ENCODE data around the gene MARCHF2. TPM values are rescaled to one million over a fixed set of nuclear protein-coding genes. Genes with fewer than 3 reads are reported as not detected.

Gene MARCHF2
- total and polyA plus RNA-seq, 12 donors = 49.2 to 104 (median 84.5) TPM

DNA sequence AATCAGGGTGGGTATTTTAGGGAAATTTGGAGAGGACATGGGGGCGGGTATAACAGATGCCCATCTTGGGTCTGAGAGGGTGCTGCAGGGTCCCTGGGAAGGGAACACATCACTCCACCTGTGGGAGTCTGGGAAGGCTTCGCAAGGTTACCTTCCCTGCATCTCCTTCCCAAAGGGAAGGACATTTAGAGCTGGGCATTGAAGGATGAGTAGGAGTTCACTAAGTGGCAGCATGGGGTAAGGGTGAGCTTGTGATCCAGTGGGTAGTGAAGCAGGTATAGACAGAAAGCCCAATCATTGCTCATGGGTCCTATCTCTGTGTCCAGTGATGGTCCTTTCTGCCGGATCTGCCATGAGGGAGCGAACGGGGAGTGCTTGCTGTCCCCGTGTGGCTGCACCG lies 13.2 kb downstream of the MARCHF2 start:
- intact Hi-C loops (cut with DNase I) = no loop called here
- H3K9me3 ChIP-seq = no peaks in the 10 kb centered on the region
- no peak for ATAC-seq

DNA sequence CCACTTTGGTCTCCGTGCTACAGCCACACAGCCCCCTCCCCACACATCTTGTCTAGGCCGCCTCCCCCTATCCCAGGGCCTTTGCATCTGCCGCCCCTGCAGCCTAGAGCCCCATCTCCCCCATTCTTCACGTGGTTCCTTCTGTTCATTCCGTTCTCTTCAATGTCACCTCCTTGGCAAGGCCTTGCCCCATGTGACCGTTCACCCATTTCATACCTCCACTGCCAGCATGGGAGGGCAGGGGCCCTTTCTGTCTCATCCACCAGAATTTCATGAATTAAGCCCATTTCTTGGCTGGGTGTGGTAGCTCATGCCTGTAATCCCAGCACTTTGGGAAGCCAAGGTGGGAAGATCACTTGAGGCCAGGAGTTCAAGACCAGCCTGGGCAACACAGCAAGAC lies 15.9 kb downstream of the MARCHF2 start:
- DNase-seq = no peak
- ATAC-seq = no peak
- Histone ChIP-seq H3K36me3 (peaks cover 0 to 82% (median 13%) of the 10 kb centered on the region in 9 donors), H3K4me3 (no peak overlapping the region), H3K27me3 (no peaks in the 10 kb centered on the region), H3K9me3 (no peaks in the 10 kb centered on the region), H3K27ac (no peak overlapping the region), H3K4me1 (peaks cover 9 to 21% (median 14%) of the 10 kb centered on the region in 9 donors)
- intact Hi-C loops (cut with DNase I) = no loop called here
- WGBS, 2 donors = 87 to 89% methylated on average over 6 of the region's 6 CpGs
- TF ChIP-seq, protein P1, sequence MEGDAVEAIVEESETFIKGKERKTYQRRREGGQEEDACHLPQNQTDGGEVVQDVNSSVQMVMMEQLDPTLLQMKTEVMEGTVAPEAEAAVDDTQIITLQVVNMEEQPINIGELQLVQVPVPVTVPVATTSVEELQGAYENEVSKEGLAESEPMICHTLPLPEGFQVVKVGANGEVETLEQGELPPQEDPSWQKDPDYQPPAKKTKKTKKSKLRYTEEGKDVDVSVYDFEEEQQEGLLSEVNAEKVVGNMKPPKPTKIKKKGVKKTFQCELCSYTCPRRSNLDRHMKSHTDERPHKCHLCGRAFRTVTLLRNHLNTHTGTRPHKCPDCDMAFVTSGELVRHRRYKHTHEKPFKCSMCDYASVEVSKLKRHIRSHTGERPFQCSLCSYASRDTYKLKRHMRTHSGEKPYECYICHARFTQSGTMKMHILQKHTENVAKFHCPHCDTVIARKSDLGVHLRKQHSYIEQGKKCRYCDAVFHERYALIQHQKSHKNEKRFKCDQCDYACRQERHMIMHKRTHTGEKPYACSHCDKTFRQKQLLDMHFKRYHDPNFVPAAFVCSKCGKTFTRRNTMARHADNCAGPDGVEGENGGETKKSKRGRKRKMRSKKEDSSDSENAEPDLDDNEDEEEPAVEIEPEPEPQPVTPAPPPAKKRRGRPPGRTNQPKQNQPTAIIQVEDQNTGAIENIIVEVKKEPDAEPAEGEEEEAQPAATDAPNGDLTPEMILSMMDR (IDR thresholded peaks at IDR 0.05) = no peak

More for the DNA sequence above, 13.2 kb downstream of the MARCHF2 start:
- no peak for DNase-seq
- Histone ChIP-seq H3K27me3 (no peaks in the 10 kb centered on the region), H3K27ac (no peak overlapping the region), H3K4me1 (peaks cover 10 to 27% (median 20%) of the 10 kb centered on the region in 9 donors), H3K36me3 (peaks cover 0 to 80% (median 16%) of the 10 kb centered on the region in 9 donors), H3K4me3 (no peak overlapping the region)
- TF ChIP-seq, protein P1 (IDR thresholded peaks at IDR 0.05) = no peak
- 95 to 96% methylated on average over 7 of the region's 7 CpGs for WGBS, 2 donors

DNA sequence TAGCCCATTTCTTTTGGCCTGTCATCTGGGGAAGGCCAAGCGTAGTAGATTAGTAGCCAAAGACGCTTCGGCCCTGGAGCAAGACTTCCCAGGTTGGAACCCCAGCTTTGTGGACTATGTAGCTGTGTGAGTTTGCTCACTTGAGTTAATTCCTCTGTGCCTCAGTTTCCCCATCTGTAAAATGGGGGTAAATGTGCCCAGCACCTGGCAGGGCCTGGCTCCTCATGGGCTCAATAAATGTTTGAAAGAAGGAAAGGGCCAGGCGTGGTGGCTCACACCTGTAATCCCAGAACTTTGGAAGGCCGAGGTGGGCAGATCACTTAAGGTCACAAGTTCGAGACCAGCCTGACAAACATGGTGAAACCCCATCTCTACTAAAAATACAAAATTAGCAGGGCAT lies 16.7 kb downstream of the MARCHF2 start:
- Histone ChIP-seq H3K36me3 (peaks cover 0 to 81% (median 13%) of the 10 kb centered on the region in 9 donors), H3K27me3 (no peaks in the 10 kb centered on the region), H3K9me3 (no peaks in the 10 kb centered on the region), H3K27ac (no peak overlapping the region), H3K4me1 (peaks cover 1 to 20% (median 7%) of the 10 kb centered on the region in 9 donors), H3K4me3 (no peak overlapping the region)
- ATAC-seq (no peak), DNase-seq (no peak)
- TF ChIP-seq, protein P1 (IDR thresholded peaks at IDR 0.05) = no peak
- intact Hi-C loops (cut with DNase I) = no loop called here
- WGBS, 2 donors = 95 to 97% methylated on average over 6 of the region's 6 CpGs

DNA sequence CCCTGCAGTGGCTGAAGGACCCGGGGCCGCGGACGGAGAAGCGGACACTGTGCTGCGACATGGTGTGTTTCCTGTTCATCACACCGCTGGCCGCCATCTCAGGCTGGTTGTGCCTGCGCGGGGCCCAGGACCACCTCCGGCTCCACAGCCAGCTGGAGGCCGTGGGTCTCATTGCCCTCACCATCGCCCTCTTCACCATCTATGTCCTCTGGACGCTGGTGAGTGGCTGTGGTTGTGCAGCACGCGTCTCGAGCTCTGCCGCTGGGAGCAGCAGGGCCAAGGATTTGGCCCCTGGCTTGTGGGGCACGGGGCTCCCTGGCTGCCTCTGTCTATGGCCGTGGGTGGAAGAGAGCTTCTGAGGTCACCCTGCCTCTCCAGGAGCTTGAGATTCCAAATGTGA lies 17.5 kb downstream of the MARCHF2 start:
- TF ChIP-seq, protein P1 (IDR thresholded peaks at IDR 0.05) = no peak
- Histone ChIP-seq H3K27me3 (no peaks in the 10 kb centered on the region), H3K4me1 (peaks cover 0 to 18% (median 7%) of the 10 kb centered on the region in 9 donors), H3K9me3 (no peaks in the 10 kb centered on the region), H3K27ac (no peak overlapping the region), H3K4me3 (no peak overlapping the region), H3K36me3 (peaks cover 0 to 79% (median 13%) of the 10 kb centered on the region in 9 donors)
- WGBS, 2 donors = 93 to 95% methylated on average over 16 to 20 of the region's 20 CpGs
- no peak for ATAC-seq
- DNase-seq = no peak
- intact Hi-C loops (cut with DNase I) = no loop called here

Data from heart right ventricle (tissue), 16 donors.